ENCODE data around the gene LVRN. TPM values are rescaled to one million over a fixed set of nuclear protein-coding genes. Genes with fewer than 3 reads are reported as not detected.

LVRN gene
- total and polyA plus RNA-seq, 2 of the 13 experiments (the other 11 are each of a cell fraction or from before 2014, with no cell fraction given): 0.09 to 0.20 TPM

DNA sequence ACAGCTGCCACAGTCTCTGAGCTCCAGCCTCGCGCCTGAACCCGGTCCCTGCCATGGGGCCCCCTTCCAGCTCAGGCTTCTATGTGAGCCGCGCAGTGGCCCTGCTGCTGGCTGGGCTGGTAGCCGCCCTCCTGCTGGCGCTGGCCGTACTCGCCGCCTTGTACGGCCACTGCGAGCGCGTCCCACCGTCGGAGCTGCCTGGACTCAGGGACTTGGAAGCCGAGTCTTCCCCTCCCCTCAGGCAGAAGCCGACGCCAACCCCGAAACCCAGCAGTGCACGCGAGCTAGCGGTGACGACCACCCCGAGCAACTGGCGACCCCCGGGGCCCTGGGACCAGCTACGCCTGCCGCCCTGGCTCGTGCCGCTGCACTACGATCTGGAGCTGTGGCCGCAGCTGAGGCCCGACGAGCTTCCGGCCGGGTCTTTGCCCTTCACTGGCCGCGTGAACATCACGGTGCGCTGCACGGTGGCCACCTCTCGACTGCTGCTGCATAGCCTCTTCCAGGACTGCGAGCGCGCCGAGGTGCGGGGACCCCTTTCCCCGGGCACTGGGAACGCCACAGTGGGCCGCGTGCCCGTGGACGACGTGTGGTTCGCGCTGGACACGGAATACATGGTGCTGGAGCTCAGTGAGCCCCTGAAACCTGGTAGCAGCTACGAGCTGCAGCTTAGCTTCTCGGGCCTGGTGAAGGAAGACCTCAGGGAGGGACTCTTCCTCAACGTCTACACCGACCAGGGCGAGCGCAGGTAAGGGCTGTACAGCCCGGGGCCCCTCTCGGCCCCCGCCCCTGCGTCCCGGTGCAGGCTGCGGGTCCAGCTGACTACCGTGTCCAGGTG, 509 bp downstream of the LVRN start (continued):
- no peak for TF ChIP-seq MAFK (conservative IDR thresholded peaks at IDR 0.05 in 1 of 2, IDR thresholded peaks at IDR 0.05 in 1 of 2; ENCODE audit: low read length in 2 of 2)
- TF ChIP-seq, protein P1, sequence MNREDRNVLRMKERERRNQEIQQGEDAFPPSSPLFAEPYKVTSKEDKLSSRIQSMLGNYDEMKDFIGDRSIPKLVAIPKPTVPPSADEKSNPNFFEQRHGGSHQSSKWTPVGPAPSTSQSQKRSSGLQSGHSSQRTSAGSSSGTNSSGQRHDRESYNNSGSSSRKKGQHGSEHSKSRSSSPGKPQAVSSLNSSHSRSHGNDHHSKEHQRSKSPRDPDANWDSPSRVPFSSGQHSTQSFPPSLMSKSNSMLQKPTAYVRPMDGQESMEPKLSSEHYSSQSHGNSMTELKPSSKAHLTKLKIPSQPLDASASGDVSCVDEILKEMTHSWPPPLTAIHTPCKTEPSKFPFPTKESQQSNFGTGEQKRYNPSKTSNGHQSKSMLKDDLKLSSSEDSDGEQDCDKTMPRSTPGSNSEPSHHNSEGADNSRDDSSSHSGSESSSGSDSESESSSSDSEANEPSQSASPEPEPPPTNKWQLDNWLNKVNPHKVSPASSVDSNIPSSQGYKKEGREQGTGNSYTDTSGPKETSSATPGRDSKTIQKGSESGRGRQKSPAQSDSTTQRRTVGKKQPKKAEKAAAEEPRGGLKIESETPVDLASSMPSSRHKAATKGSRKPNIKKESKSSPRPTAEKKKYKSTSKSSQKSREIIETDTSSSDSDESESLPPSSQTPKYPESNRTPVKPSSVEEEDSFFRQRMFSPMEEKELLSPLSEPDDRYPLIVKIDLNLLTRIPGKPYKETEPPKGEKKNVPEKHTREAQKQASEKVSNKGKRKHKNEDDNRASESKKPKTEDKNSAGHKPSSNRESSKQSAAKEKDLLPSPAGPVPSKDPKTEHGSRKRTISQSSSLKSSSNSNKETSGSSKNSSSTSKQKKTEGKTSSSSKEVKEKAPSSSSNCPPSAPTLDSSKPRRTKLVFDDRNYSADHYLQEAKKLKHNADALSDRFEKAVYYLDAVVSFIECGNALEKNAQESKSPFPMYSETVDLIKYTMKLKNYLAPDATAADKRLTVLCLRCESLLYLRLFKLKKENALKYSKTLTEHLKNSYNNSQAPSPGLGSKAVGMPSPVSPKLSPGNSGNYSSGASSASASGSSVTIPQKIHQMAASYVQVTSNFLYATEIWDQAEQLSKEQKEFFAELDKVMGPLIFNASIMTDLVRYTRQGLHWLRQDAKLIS (CRISPR knock-in tag; IDR thresholded peaks at IDR 0.05): no peak
- TF ChIP-seq, protein P2, sequence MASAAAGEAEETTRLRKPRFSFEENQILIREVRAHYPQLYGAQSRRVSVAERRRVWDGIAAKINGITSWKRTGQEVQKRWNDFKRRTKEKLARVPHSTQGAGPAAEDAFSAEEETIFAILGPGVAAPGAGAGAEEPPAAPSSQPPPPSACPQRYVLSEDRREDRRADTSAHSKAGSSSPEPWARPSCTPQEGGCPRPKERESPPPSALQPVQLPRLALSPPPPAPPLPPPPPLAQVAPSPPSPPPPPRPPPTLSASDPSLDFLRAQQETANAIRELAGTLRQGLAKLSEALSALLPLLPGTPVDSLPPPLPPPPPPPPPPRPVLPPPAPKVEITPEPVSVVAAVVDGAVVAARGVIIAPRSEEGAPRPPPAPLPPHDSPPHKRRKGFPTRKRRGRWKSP (CRISPR knock-in tag; IDR thresholded peaks at IDR 0.05): no peak
- no peak for TF ChIP-seq POGZ (CRISPR knock-in tag; IDR thresholded peaks at IDR 0.05)
- no peak for TF ChIP-seq ETS1 (CRISPR knock-in tag; IDR thresholded peaks at IDR 0.05)
- 0 out of 2 replicates have a peak, but pooled peaks have one; percentile 39 for TF ChIP-seq ZNF232 (CRISPR knock-in tag; IDR thresholded peaks at IDR 0.05; ENCODE audit: borderline replicate concordance)
- no peak for TF ChIP-seq TMF1 (CRISPR knock-in tag; IDR thresholded peaks at IDR 0.05; ENCODE audit: low read depth)
- TF ChIP-seq, protein P3, sequence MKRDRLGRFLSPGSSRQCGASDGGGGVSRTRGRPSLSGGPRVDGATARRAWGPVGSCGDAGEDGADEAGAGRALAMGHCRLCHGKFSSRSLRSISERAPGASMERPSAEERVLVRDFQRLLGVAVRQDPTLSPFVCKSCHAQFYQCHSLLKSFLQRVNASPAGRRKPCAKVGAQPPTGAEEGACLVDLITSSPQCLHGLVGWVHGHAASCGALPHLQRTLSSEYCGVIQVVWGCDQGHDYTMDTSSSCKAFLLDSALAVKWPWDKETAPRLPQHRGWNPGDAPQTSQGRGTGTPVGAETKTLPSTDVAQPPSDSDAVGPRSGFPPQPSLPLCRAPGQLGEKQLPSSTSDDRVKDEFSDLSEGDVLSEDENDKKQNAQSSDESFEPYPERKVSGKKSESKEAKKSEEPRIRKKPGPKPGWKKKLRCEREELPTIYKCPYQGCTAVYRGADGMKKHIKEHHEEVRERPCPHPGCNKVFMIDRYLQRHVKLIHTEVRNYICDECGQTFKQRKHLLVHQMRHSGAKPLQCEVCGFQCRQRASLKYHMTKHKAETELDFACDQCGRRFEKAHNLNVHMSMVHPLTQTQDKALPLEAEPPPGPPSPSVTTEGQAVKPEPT (CRISPR knock-in tag; IDR thresholded peaks at IDR 0.05; ENCODE audit: low read depth): no peak
- peak; percentile 22; the same call in 1 of the 2 replicates for TF ChIP-seq HES4 (CRISPR knock-in tag; IDR thresholded peaks at IDR 0.05; ENCODE audit: borderline replicate concordance)
- TF ChIP-seq, protein P4, sequence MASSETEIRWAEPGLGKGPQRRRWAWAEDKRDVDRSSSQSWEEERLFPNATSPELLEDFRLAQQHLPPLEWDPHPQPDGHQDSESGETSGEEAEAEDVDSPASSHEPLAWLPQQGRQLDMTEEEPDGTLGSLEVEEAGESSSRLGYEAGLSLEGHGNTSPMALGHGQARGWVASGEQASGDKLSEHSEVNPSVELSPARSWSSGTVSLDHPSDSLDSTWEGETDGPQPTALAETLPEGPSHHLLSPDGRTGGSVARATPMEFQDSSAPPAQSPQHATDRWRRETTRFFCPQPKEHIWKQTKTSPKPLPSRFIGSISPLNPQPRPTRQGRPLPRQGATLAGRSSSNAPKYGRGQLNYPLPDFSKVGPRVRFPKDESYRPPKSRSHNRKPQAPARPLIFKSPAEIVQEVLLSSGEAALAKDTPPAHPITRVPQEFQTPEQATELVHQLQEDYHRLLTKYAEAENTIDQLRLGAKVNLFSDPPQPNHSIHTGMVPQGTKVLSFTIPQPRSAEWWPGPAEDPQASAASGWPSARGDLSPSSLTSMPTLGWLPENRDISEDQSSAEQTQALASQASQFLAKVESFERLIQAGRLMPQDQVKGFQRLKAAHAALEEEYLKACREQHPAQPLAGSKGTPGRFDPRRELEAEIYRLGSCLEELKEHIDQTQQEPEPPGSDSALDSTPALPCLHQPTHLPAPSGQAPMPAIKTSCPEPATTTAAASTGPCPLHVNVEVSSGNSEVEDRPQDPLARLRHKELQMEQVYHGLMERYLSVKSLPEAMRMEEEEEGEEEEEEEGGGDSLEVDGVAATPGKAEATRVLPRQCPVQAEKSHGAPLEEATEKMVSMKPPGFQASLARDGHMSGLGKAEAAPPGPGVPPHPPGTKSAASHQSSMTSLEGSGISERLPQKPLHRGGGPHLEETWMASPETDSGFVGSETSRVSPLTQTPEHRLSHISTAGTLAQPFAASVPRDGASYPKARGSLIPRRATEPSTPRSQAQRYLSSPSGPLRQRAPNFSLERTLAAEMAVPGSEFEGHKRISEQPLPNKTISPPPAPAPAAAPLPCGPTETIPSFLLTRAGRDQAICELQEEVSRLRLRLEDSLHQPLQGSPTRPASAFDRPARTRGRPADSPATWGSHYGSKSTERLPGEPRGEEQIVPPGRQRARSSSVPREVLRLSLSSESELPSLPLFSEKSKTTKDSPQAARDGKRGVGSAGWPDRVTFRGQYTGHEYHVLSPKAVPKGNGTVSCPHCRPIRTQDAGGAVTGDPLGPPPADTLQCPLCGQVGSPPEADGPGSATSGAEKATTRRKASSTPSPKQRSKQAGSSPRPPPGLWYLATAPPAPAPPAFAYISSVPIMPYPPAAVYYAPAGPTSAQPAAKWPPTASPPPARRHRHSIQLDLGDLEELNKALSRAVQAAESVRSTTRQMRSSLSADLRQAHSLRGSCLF (CRISPR knock-in tag; IDR thresholded peaks at IDR 0.05; ENCODE audit: borderline replicate concordance): no peak
- TF ChIP-seq, protein P5, sequence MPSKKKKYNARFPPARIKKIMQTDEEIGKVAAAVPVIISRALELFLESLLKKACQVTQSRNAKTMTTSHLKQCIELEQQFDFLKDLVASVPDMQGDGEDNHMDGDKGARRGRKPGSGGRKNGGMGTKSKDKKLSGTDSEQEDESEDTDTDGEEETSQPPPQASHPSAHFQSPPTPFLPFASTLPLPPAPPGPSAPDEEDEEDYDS (CRISPR knock-in tag; IDR thresholded peaks at IDR 0.05): no peak
- TF ChIP-seq MEIS1 (CRISPR knock-in tag; IDR thresholded peaks at IDR 0.05; ENCODE audit: borderline replicate concordance): no peak
- no peak for TF ChIP-seq CREM (IDR thresholded peaks at IDR 0.05)
- no peak for TF ChIP-seq CREM (CRISPR knock-in tag; IDR thresholded peaks at IDR 0.05)
